Cardiac muscle cell (in vitro differentiated cells and primary cell): ENCODE measurements around the gene ABCA7. TPM values are rescaled to one million over a fixed set of nuclear protein-coding genes. Genes with fewer than 3 reads are reported as not detected.

Experiments used
- DNase-seq, 2 donors: peaks; one replicate each; pipeline versions ENCODE4 v3.0.0 to v3.0.0-alpha.2; 2010 to 2017; ENCODE audit warnings: low read depth in 1 of 2, low spot score in 1 of 2
- H3K27ac ChIP-seq: fragments of 200-600 bp; sonication (generic); 2 replicates; pipeline ENCODE4 v1.5.1; 2016
- H3K27me3 ChIP-seq: fragments of 200-600 bp; sonication (generic); 2 replicates; pipeline ENCODE4 v1.6.0; 2016; ENCODE audit warnings: control low read depth
- H3K36me3 ChIP-seq: fragments of 200-600 bp; sonication (generic); 2 replicates; pipeline ENCODE4 v1.5.1; 2016; ENCODE audit warnings: control low read depth
- H3K4me1 ChIP-seq: fragments of 200-600 bp; sonication (generic); 2 replicates; pipeline ENCODE4 v1.8.1; 2017; ENCODE audit warnings: low read depth, mild to moderate bottlenecking, mixed run types
- H3K4me3 ChIP-seq: fragments of 200-600 bp; sonication (generic); 2 replicates; pipeline ENCODE4 v1.5.1; 2016; ENCODE audit warnings: mild to moderate bottlenecking
- H3K9me3 ChIP-seq: fragments of 200-600 bp; sonication (generic); 2 replicates; pipeline ENCODE4 v1.5.1; 2017; ENCODE audit warnings: low read depth, mild to moderate bottlenecking, control low read depth
- CTCF ChIP-seq: IDR thresholded peaks from 2 replicates; pipeline ENCODE4 v1.5.1; 2012; ENCODE audit warnings: low read depth, mild to moderate bottlenecking, low read length
- polyA plus RNA-seq: library from polyadenylated mRNA; unstranded; fragments of >200 nt; fragmentation: Nextera tagmentation; extraction: Ambion mirVana; gene quantifications from 2 replicates; pipeline ENCODE4 v1.2.1, GENCODE V29; 2016
- total RNA-seq: library from RNA; depleted of rRNA; stranded (reverse); fragments of >200 nt; gene quantifications from 2 replicates; pipeline ENCODE4 v1.2.3, GENCODE V29; 2016

The ABCA7 gene
- total and polyA plus RNA-seq, 2 experiments from 2014 or later: 44.0 to 60.4 TPM

DNA sequence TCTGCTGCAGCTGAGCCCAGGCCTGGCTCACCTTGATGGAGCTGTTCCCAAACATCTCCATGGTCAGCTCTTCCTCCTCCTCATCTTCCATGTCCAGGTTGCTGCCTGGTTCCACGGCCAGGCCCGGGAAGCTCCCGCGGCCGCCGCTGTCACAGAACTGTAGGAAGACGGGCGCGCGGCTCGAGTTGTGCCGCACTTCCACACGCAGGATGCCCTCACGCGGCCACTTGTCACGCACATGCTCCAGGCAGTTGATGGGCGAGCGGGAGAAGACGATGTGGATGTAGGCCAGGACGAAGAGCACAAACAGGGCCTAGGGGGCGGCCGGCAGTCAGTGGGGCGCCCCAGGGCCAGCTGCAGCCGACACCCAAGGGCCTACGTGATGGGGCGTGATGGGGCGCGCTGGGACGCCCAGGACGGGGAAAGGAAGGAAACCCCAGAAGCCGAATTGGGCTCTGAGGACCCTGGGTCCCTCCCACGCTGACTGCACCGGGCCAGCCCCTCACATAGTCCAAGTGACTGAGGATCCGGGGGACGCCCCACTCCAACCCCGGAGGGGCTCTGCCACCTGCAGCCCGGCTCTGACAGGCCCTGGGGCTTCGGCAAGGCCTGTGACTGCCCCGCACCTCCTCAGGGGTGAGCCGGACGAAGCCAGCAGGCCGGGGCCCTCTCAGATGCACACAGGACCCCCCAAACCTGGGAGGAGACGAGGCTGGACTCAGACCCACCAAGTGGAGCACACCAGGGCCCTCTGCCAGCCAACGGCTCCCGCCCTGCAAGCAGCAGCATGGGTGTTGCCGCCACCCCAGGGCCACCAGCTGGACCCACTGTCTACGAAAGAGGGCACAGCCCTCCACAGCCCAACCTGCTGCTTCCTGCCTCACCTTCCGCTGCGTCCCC lies 25.5 kb upstream of the ABCA7 start:
- H3K36me3 ChIP-seq: peaks cover 18% of the 10 kb centered on the region
- peaks cover 30% of the 10 kb centered on the region for H3K4me1 ChIP-seq
- no peaks in the 10 kb centered on the region for H3K9me3 ChIP-seq
- no peak overlapping the region for H3K27ac ChIP-seq
- no peak overlapping the region for H3K4me3 ChIP-seq
- TF ChIP-seq CTCF: no peak
- no peaks in the 10 kb centered on the region for H3K27me3 ChIP-seq
- no peak for DNase-seq

GRCh38 chr19:1015061-1015781 lies 24.7 kb upstream of the ABCA7 start:
- DNase-seq: no peak
- Histone ChIP-seq H3K4me1 (peaks cover 35% of the 10 kb centered on the region), H3K27ac (no peak overlapping the region), H3K27me3 (no peaks in the 10 kb centered on the region), H3K4me3 (no peak overlapping the region), H3K36me3 (peaks cover 18% of the 10 kb centered on the region), H3K9me3 (no peaks in the 10 kb centered on the region)
- TF ChIP-seq CTCF: no peak

DNA sequence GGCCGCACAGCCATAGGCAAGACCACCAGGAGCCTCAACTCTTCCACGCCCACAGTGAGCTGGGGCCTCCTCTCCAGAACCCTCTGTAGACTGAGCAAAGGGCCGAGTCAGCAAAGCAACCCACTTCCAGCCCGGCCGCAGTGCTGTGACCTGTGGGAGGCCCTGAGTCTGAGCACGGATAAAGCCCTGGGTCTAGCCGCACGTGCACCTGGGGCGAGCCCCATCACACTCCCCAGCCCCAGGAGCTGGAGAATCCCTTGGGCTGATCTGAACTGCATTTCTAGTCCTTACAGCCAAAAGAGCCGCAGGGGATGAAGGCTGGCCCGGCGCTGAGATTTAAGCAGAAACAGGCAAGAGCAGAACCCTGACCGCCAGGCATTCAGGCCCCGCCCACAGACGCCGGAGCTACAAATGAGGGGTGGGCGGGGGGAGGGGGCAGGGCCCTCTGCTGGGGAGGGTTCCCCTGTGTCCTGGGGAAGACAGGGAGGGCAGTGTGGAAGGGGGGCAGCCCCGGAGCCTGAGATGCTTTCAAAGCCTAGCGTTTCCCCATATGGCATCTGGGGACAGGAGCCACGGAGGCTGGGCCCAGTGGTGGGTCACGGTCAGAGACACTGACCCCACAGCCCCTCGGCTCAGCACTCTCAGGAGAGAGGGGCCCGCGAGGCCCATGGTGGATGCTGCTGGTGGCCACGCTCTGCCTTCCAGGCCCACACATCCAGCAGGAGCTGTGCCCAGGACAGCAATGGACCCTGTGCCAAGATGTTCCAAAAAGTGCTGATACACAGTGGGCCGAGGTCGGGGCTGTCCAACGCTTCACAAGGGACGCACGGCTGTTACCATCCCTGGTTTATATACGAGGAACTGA lies 23.9 kb upstream of the ABCA7 start:
- no peak for TF ChIP-seq CTCF
- Histone ChIP-seq H3K4me1 (peaks cover 35% of the 10 kb centered on the region), H3K27ac (peak overlapping the region; percentile 36), H3K27me3 (no peaks in the 10 kb centered on the region), H3K4me3 (no peak overlapping the region), H3K36me3 (peaks cover 14% of the 10 kb centered on the region), H3K9me3 (no peaks in the 10 kb centered on the region)
- no peak for DNase-seq

DNA sequence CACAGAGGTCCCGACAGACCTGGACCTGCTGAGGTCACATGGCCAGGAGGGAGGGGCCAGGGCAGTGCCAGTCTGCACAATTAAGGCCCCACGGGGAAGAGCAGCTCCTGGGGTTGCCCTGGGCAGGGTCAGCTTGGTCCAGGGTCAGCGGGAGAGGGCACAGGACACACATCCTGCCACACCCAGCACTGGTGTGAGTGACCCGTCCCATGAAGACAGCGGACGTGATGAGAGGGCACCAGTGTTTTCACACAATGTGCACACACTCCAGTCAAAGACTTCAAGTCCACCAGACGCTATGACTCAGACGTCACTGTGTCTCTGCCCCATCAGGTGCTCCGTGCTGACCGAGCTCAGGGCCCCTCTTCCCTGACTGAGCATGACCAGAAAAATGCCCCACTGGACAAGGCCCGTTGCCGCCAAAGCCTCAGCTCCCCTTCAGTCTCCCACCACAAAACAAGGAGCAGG lies 23.2 kb upstream of the ABCA7 start:
- Histone ChIP-seq H3K27ac (peak overlapping the region; percentile 36), H3K9me3 (no peaks in the 10 kb centered on the region), H3K4me1 (peaks cover 35% of the 10 kb centered on the region), H3K27me3 (no peaks in the 10 kb centered on the region), H3K36me3 (peaks cover 13% of the 10 kb centered on the region), H3K4me3 (no peak overlapping the region)
- TF ChIP-seq CTCF: no peak
- DNase-seq: no peak
